NCI-H345 treated with DMSO at 0.1 percent for 48 hours (cell line): ENCODE data around the gene SEC14L5.
A peak's percentile ranks its signal among the peaks of the same experiment; 100 is the strongest.
"Not testable (repeated sequence)": the region's sequence is repeated elsewhere in the genome, so short reads cannot be mapped to it uniquely, and the experiment has no call there.

Experiments used
- DNase-seq: peaks from one replicate; lab custom pipeline; 2025; ENCODE audit not compliant: unreplicated experiment; lab: John Stamatoyannopoulos, UW

Gene SEC14L5

GRCh38 chr16:5033256-5034166 is 75.4 kb downstream of the SEC14L5 start, which contains the start of gene NAGPA:
Gene NAGPA (minus strand): TSS chr16:5033935. CDS start chr16:5033914, 21 bp downstream.
- DNase-seq, result peak; percentile 64

GRCh38 chr16:5034167-5034523 is 76.0 kb downstream of the SEC14L5 start:
- no peak for DNase-seq

- no peak for DNase-seq
Observed at GRCh38 chr16:5035909-5036227, 77.7 kb downstream of the SEC14L5 start.

- no peak for DNase-seq
Observed at GRCh38 chr16:5036228-5037156, 78.4 kb downstream of the SEC14L5 start.

GRCh38 chr16:5040451-5040850 is 82.3 kb downstream of the SEC14L5 start:
- no peak for DNase-seq

GRCh38 chr16:5041600-5042133 is 83.5 kb downstream of the SEC14L5 start:
- no peak for DNase-seq

GRCh38 chr16:5042574-5043171 is 84.5 kb downstream of the SEC14L5 start:
- DNase-seq, result no peak

GRCh38 chr16:5044011-5044540 is 85.9 kb downstream of the SEC14L5 start:
- DNase-seq, result no peak

GRCh38 chr16:5044581-5044980 is 86.5 kb downstream of the SEC14L5 start:
- DNase-seq, result not testable (repeated sequence)

- DNase-seq, result no peak
Observed at GRCh38 chr16:5045499-5046115, 87.5 kb downstream of the SEC14L5 start.

- DNase-seq, result no peak
Observed at GRCh38 chr16:5046914-5047313, 88.8 kb downstream of the SEC14L5 start.

GRCh38 chr16:5054876-5055865 is 97.0 kb downstream of the SEC14L5 start:
- DNase-seq, result no peak

- no peak for DNase-seq
Observed at GRCh38 chr16:5056352-5056751, 98.2 kb downstream of the SEC14L5 start.

- DNase-seq, result no peak
Observed at GRCh38 chr16:5058476-5058875, 100.3 kb downstream of the SEC14L5 start.

- no peak for DNase-seq
Observed at GRCh38 chr16:5059386-5060072, 101.4 kb downstream of the SEC14L5 start.

GRCh38 chr16:5060073-5060641 is 102.0 kb downstream of the SEC14L5 start:
- no peak for DNase-seq

GRCh38 chr16:5062051-5062450 is 103.9 kb downstream of the SEC14L5 start:
- DNase-seq, result no peak
